H1 (cell line): ENCODE measurements around the gene NT5M. TPM values are rescaled to one million over a fixed set of nuclear protein-coding genes. Genes with fewer than 3 reads are reported as not detected.

Source experiments
- CTCF ChIA-PET: fragments of 300-600 bp; sonication (Branson Sonifier 250); formaldehyde crosslinking; loops from one replicate; lab custom pipeline; 2021; ENCODE audit not compliant: partially characterized antibody; lab: Charles Lee
- POLR2A ChIA-PET: fragments of 300-600 bp; sonication (Branson Sonifier 250); formaldehyde crosslinking; loops from one replicate; lab custom pipeline; 2021; ENCODE audit warnings: inconsistent platforms; ENCODE audit not compliant: partially characterized antibody; lab: Charles Lee
- DNase-seq, 2 experiments: peaks; one replicate each; pipeline versions ENCODE4 v3.0.0 to v3.0.0-alpha.2; 2010 to 2022; ENCODE audit warnings: low spot score in 2 of 2, low read depth in 1 of 2, mixed read lengths in 1 of 2
- FAIRE-seq: peaks from 2 replicates; lab custom pipeline; 2011; peaks lifted over from hg19 to GRCh38; lab: Jason Lieb, UNC
- H2AFZ ChIP-seq: 2 replicates; pipeline ENCODE4 v1.8.1; 2012; ENCODE audit warnings: low read length, inconsistent platforms
- H2AK5ac ChIP-seq: 2 replicates; pipeline ENCODE4 v1.6.1; 2013; ENCODE audit warnings: low read depth, low read length
- H2BK120ac ChIP-seq: replicated peaks from 2 replicates; pipeline ENCODE3; 2013; ENCODE audit warnings: low read depth, low read length, inconsistent platforms
- H2BK12ac ChIP-seq: 2 replicates; pipeline ENCODE4 v1.6.1; 2013; ENCODE audit warnings: low read depth, low read length
- H2BK15ac ChIP-seq: 2 replicates; pipeline ENCODE4 v1.6.1; 2013; ENCODE audit warnings: low read length
- H2BK20ac ChIP-seq: 2 replicates; pipeline ENCODE4 v1.6.1; 2013; ENCODE audit warnings: low read length
- H2BK5ac ChIP-seq: 2 replicates; pipeline ENCODE4 v1.6.1; 2013; ENCODE audit warnings: low read depth, low read length
- H3K14ac ChIP-seq: 2 replicates; pipeline ENCODE4 v1.6.1; 2013; ENCODE audit warnings: inconsistent platforms; ENCODE audit not compliant: insufficient read length
- H3K18ac ChIP-seq: 2 replicates; pipeline ENCODE4 v1.6.1; 2013; ENCODE audit warnings: low read length; ENCODE audit errors: extremely low read depth
- H3K23ac ChIP-seq: 2 replicates; pipeline ENCODE4 v1.6.1; 2013; ENCODE audit warnings: inconsistent platforms; ENCODE audit not compliant: insufficient read length
- H3K23me2 ChIP-seq: 2 replicates; pipeline ENCODE4 v1.6.1; 2013; ENCODE audit warnings: low read depth, low read length
- H3K27ac ChIP-seq: 2 replicates; pipeline ENCODE4 v1.6.1; 2011; ENCODE audit warnings: low read depth, low read length, inconsistent platforms
- H3K27me3 ChIP-seq, 4 experiments: replicated peaks in 1 of 4; 1 replicate in 1 of 4; 2 replicates in 3 of 4; pipeline versions ENCODE4 v1.6.1 to v1.8.1; 2011 to 2013; ENCODE audit warnings: low read length in 3 of 4, mild to moderate bottlenecking in 3 of 4, inconsistent platforms in 2 of 4, mixed read lengths in 2 of 4, moderate library complexity in 1 of 4; ENCODE audit not compliant: control insufficient read depth in 3 of 4, insufficient read depth in 3 of 4; ENCODE audit errors: extremely low read depth in 1 of 4
- H3K36me3 ChIP-seq, 4 experiments: 2 replicates each; pipeline versions ENCODE4 v1.6.1 to v1.8.1; 2011 to 2013; ENCODE audit warnings: mild to moderate bottlenecking in 4 of 4, low read length in 3 of 4, moderate library complexity in 2 of 4, control low read depth in 1 of 4, inconsistent platforms in 1 of 4; ENCODE audit not compliant: insufficient read depth in 4 of 4, control insufficient read depth in 2 of 4
- H3K4ac ChIP-seq: replicated peaks from 2 replicates; pipeline ENCODE3; 2013; ENCODE audit warnings: low read length, low read depth, mixed read lengths, inconsistent platforms; ENCODE audit not compliant: insufficient read length
- H3K4me1 ChIP-seq, 4 experiments: replicated peaks in 1 of 4; 1 replicate in 1 of 4; 2 replicates in 3 of 4; pipeline versions ENCODE4 v1.6.1 to v1.8.1; 2011 to 2013; ENCODE audit warnings: low read length in 3 of 4, inconsistent platforms in 2 of 4, mixed read lengths in 1 of 4; ENCODE audit not compliant: insufficient read depth in 4 of 4, control insufficient read depth in 3 of 4
- H3K4me2 ChIP-seq, 2 experiments: 2 replicates each; pipeline versions ENCODE4 v1.6.1 to v1.8.1; 2011 to 2013; ENCODE audit warnings: low read depth in 2 of 2, low read length in 2 of 2, control low read depth in 1 of 2, inconsistent platforms in 1 of 2, mild to moderate bottlenecking in 1 of 2; ENCODE audit not compliant: insufficient read depth in 1 of 2
- H3K4me3 ChIP-seq, 4 experiments: fragments of 200-600, 300-600 bp in 1 of 4; sonication (generic), shearing (Covaris generic), sonication (Bioruptor Twin) in 1 of 4; 2 replicates each; pipeline versions ENCODE4 v1.5.1 to v1.8.1; 2011 to 2016; ENCODE audit warnings: low read length in 4 of 4, low read depth in 3 of 4, control low read depth in 2 of 4, inconsistent platforms in 2 of 4, mild to moderate bottlenecking in 2 of 4, mixed read lengths in 1 of 4, moderate library complexity in 1 of 4; ENCODE audit not compliant: insufficient read depth in 2 of 4; ENCODE audit errors: extremely low read depth in 1 of 4
- H3K56ac ChIP-seq: replicated peaks from 2 replicates; pipeline ENCODE3; 2013; ENCODE audit warnings: low read depth, mild to moderate bottlenecking, mixed read lengths, low read length, inconsistent platforms; ENCODE audit not compliant: insufficient read length
- H3K79me1 ChIP-seq: 2 replicates; pipeline ENCODE4 v1.6.1; 2013; ENCODE audit warnings: low read depth, low read length, control low read depth
- H3K79me2 ChIP-seq, 2 experiments: 2 replicates each; pipeline versions ENCODE4 v1.6.1 to v1.8.1; 2012 to 2013; ENCODE audit warnings: low read length in 2 of 2, mild to moderate bottlenecking in 2 of 2, inconsistent platforms in 1 of 2; ENCODE audit not compliant: insufficient read depth in 2 of 2, control insufficient read depth in 1 of 2
- H3K9ac ChIP-seq, 4 experiments: replicated peaks in 1 of 4; 1 replicate in 1 of 4; 2 replicates in 3 of 4; pipeline versions ENCODE4 v1.6.1 to v1.8.1; 2011 to 2013; ENCODE audit warnings: low read depth in 3 of 4, low read length in 3 of 4, control low read depth in 2 of 4, mild to moderate bottlenecking in 2 of 4, moderate library complexity in 2 of 4, inconsistent platforms in 1 of 4; ENCODE audit errors: extremely low read depth in 1 of 4
- H3K9me3 ChIP-seq, 2 experiments: 2 replicates each; pipeline versions ENCODE4 v1.6.1 to v1.8.1; 2012 to 2013; ENCODE audit warnings: mild to moderate bottlenecking in 2 of 2, moderate library complexity in 2 of 2, control low read depth in 1 of 2, inconsistent platforms in 1 of 2, low read depth in 1 of 2, low read length in 1 of 2, mixed read lengths in 1 of 2; ENCODE audit not compliant: insufficient read depth in 2 of 2
- H4K20me1 ChIP-seq, 2 experiments: replicated peaks in 1 of 2; 2 replicates each; pipeline versions ENCODE3 to v1.8.1; 2011 to 2013; ENCODE audit warnings: inconsistent platforms in 2 of 2, low read length in 2 of 2, mild to moderate bottlenecking in 1 of 2; ENCODE audit not compliant: insufficient read depth in 2 of 2, control insufficient read depth in 1 of 2
- H4K5ac ChIP-seq: 2 replicates; pipeline ENCODE4 v1.6.1; 2013; ENCODE audit warnings: low read length, low read depth, mixed read lengths, inconsistent platforms; ENCODE audit not compliant: insufficient read length
- H4K8ac ChIP-seq: 2 replicates; pipeline ENCODE4 v1.8.0; 2013; ENCODE audit warnings: mild to moderate bottlenecking, moderate library complexity, low read length, inconsistent platforms; ENCODE audit not compliant: insufficient read depth; ENCODE audit errors: extremely low read depth
- H4K91ac ChIP-seq: replicated peaks from 2 replicates; pipeline ENCODE3; 2013; ENCODE audit warnings: low read length, mixed read lengths, inconsistent platforms; ENCODE audit not compliant: insufficient read length
- ASH2L ChIP-seq: fragments of 200-600, 300-600 bp; sonication (generic); IDR thresholded peaks from one replicate; pipeline ENCODE4 v1.7.1; 2017; ENCODE audit warnings: low read length
- ATF2 ChIP-seq: IDR thresholded peaks from 2 replicates; pipeline ENCODE4 v1.6.1; 2012; ENCODE audit warnings: low read length, inconsistent platforms
- CBX8 ChIP-seq: fragments of 300-800, 300-1000 bp; sonication (generic); IDR thresholded peaks from 2 replicates; pipeline ENCODE4 v1.7.1; 2016; ENCODE audit warnings: low read depth, low read length, borderline replicate concordance
- FOSL1 ChIP-seq: IDR thresholded peaks from 2 replicates; pipeline ENCODE4 v1.6.1; 2011; ENCODE audit warnings: mild to moderate bottlenecking, low read depth, low read length, moderate library complexity; ENCODE audit not compliant: insufficient read depth
- HDAC6 ChIP-seq: IDR thresholded peaks from one replicate; pipeline ENCODE4 v1.7.1; 2012; ENCODE audit warnings: low read depth, mild to moderate bottlenecking, inconsistent platforms, low read length, moderate library complexity
- PHF8 ChIP-seq: fragments of 200-600 bp; sonication (generic); conservative IDR thresholded peaks from 2 replicates; pipeline ENCODE4 v1.7.1; 2012; ENCODE audit warnings: low read depth, mild to moderate bottlenecking, inconsistent platforms, low read length, moderate library complexity
- POLR2AphosphoS5 ChIP-seq: IDR thresholded peaks from 2 replicates; pipeline ENCODE4 v1.6.1; 2011; ENCODE audit warnings: low read depth, low read length
- SP4 ChIP-seq: IDR thresholded peaks from 2 replicates; pipeline ENCODE4 v1.6.1; 2012; ENCODE audit warnings: low read length, inconsistent platforms
- TCF12 ChIP-seq: IDR thresholded peaks from 2 replicates; pipeline ENCODE4 v1.6.1; 2011; ENCODE audit warnings: low read depth, mild to moderate bottlenecking, low read length
- YY1 ChIP-seq: IDR thresholded peaks from 2 replicates; pipeline ENCODE4 v1.6.1; 2011; ENCODE audit warnings: low read depth, mild to moderate bottlenecking, low read length
- WGBS, 2 experiments: shearing (Covaris generic) in 1 of 2; methylation state at CpG; one replicate each; pipeline versions ENCODE4 v1.1.6 to v1.1.7; 2013 to 2015; ENCODE audit warnings: low lambda C conversion rate in 2 of 2, mixed read lengths in 2 of 2, inconsistent platforms in 1 of 2, low coverage in 1 of 2, missing lambda C conversion rate in 1 of 2; ENCODE audit not compliant: insufficient replicate concordance in 2 of 2, insufficient coverage in 1 of 2, insufficient read length in 1 of 2; ENCODE audit errors: extremely low coverage in 1 of 2, missing lambda C conversion rate in 1 of 2; 5-methylcytosine and 5-hydroxymethylcytosine counted together
- polyA plus RNA-seq, 7 experiments: library from polyadenylated mRNA; depleted of rRNA in 3 of 7; stranded (reverse) in 5 of 7; unstranded in 2 of 7; fragments of >200 nt in 5 of 7; fragments of 200-250 nt in 2 of 7; gene quantifications; 1 replicate in 5 of 7; 2 replicates in 1 of 7; 4 replicates in 1 of 7; pipeline versions ENCODE4 v1.2.1 to v1.2.3, GENCODE V29; 2011 to 2013; ENCODE audit warnings: missing spikeins in 2 of 7, mixed read lengths in 2 of 7
- total RNA-seq: library from RNA; stranded (reverse); fragmentation: NEBNext Ultra II Directional; extraction: Animal tissue kit (Norgen Biotek cat#: 25700); gene quantifications from 2 replicates; pipeline ENCODE4 v1.2.1, GENCODE V29; 2021

Gene NT5M
- total and polyA plus RNA-seq, 2 of the 8 experiments (the other 6 are each of a cell fraction or from before 2014, with no cell fraction given), result 7.6 to 18.2 TPM

GRCh38 chr17:17321356-17322025 is 18.3 kb downstream of the NT5M start:
- CTCF ChIA-PET, result interaction anchor here (0.8 kb wide), 1 partner anchor 8 kb away, joined by 3 read pairs; no protein-coding TSS in a partner anchor
- no peak for DNase-seq

More at GRCh38 chr17:17321356-17322025, 18.3 kb downstream of the NT5M start:
- Histone ChIP-seq H3K36me3 (no peaks in the 10 kb centered on the region; a peak in 1 of 8 replicates), H3K23ac (no peak overlapping the region), H3K4ac (no peak overlapping the region), H2BK12ac (no peak overlapping the region), H4K8ac (no peak overlapping the region), H2AFZ (no peak overlapping the region), H3K4me3 (no peak overlapping the region), H3K9ac (no peak overlapping the region; a peak in 1 of 7 replicates), H2BK120ac (no peak overlapping the region), H4K91ac (no peak overlapping the region), H3K4me1 (no peaks in the 10 kb centered on the region), H3K56ac (no peak overlapping the region), H2AK5ac (no peak overlapping the region), H2BK20ac (no peak overlapping the region), H3K79me2 (no peaks in the 10 kb centered on the region), H3K4me2 (no peak overlapping the region), H4K5ac (no peak overlapping the region), H3K18ac (no peak overlapping the region), H3K9me3 (no peaks in the 10 kb centered on the region), H3K27me3 (no peaks in the 10 kb centered on the region), H3K14ac (no peak overlapping the region), H4K20me1 (peaks cover 0 to 3% of the 10 kb centered on the region in 2 experiments), H2BK15ac (no peak overlapping the region), H3K79me1 (no peaks in the 10 kb centered on the region), H3K27ac (no peak overlapping the region), H2BK5ac (peak overlapping the region; percentile 44; the same call in 1 of the 2 replicates), H3K23me2 (no peaks in the 10 kb centered on the region)
- WGBS, 2 experiments, result 94% methylated on average over 11 of the region's 11 CpGs; no CpG with 5 or more reads in 1 of the 2 experiments
- POLR2A ChIA-PET, result no interaction called here
- TF ChIP-seq POLR2AphosphoS5 (no peak), ASH2L (no peak), ATF2 (no peak), PHF8 (no peak), TCF12 (no peak), FOSL1 (no peak), CBX8 (no peak), YY1 (no peak), HDAC6 (no peak), SP4 (no peak)
- no peak for FAIRE-seq
